Duodenal mucosa (tissue), 2 donors: Measurements from ENCODE around the gene MOG.

Source experiments
- H3K27ac ChIP-seq: one replicate; pipeline ENCODE4 v1.7.0; 2013; ENCODE audit warnings: low read depth, low read length
- H3K27me3 ChIP-seq, 2 donors: one replicate each; pipeline ENCODE4 v1.7.0; 2013; ENCODE audit warnings: low read length in 2 of 2, control low read depth in 1 of 2; ENCODE audit not compliant: insufficient read depth in 2 of 2, control insufficient read depth in 1 of 2
- H3K36me3 ChIP-seq, 2 donors: one replicate each; pipeline ENCODE4 v1.7.0; 2013; ENCODE audit warnings: low read length in 2 of 2, control low read depth in 1 of 2; ENCODE audit not compliant: insufficient read depth in 2 of 2, control insufficient read depth in 1 of 2
- H3K4me1 ChIP-seq, 2 donors: one replicate each; pipeline ENCODE4 v1.7.0; 2013; ENCODE audit warnings: low read length in 2 of 2, control low read depth in 1 of 2; ENCODE audit not compliant: insufficient read depth in 2 of 2, control insufficient read depth in 1 of 2
- H3K4me3 ChIP-seq, 2 donors: one replicate each; pipeline ENCODE4 v1.7.0; 2013; ENCODE audit warnings: low read length in 2 of 2, low read depth in 1 of 2
- H3K9ac ChIP-seq, 2 donors: one replicate each; pipeline ENCODE4 v1.7.0; 2013; ENCODE audit warnings: low read length in 2 of 2, low read depth in 1 of 2
- H3K9me3 ChIP-seq, 2 donors: one replicate each; pipeline ENCODE4 v1.7.0; 2013; ENCODE audit warnings: low read length in 2 of 2, control low read depth in 1 of 2; ENCODE audit not compliant: control insufficient read depth in 1 of 2

MOG gene

GRCh38 chr6:29633534-29633905 is 23.4 kb upstream of the MOG start:
- Histone ChIP-seq H3K36me3 (no peaks in the 10 kb centered on the region), H3K27ac (no peak overlapping the region), H3K4me1 (peaks cover 10 to 15% of the 10 kb centered on the region in 2 donors), H3K9me3 (no peaks in the 10 kb centered on the region), H3K9ac (peak overlapping the region; percentile 25 to 63), H3K27me3 (peaks cover 25 to 41% of the 10 kb centered on the region in 2 donors), H3K4me3 (peak overlapping the region; percentile 70 to 71)

- no peaks in the 10 kb centered on the region for H3K36me3 ChIP-seq
- H3K4me1 ChIP-seq = peaks cover 0 to 2% of the 10 kb centered on the region in 2 donors
- peaks cover under 1 to 4% of the 10 kb centered on the region in 2 donors for H3K27me3 ChIP-seq
- H3K27ac ChIP-seq = no peak overlapping the region
- H3K9me3 ChIP-seq = no peaks in the 10 kb centered on the region
- H3K4me3 ChIP-seq = no peak overlapping the region
- H3K9ac ChIP-seq = no peak overlapping the region
Observed at GRCh38 chr6:29637247-29637646, 19.6 kb upstream of the MOG start.

- H3K27ac ChIP-seq = no peak overlapping the region
- no peaks in the 10 kb centered on the region for H3K36me3 ChIP-seq
- H3K4me1 ChIP-seq = no peaks in the 10 kb centered on the region
- peak overlapping the region in 1 of 2 donors; percentile 10 for H3K9ac ChIP-seq
- no peak overlapping the region for H3K4me3 ChIP-seq
- H3K9me3 ChIP-seq = no peaks in the 10 kb centered on the region
- no peaks in the 10 kb centered on the region for H3K27me3 ChIP-seq
Observed at GRCh38 chr6:29641430-29642148, 15.3 kb upstream of the MOG start.

GRCh38 chr6:29647927-29648642 is 8.8 kb upstream of the MOG start:
- Histone ChIP-seq H3K4me1 (peaks cover 3 to 4% of the 10 kb centered on the region in 2 donors), H3K4me3 (no peak overlapping the region), H3K9me3 (no peaks in the 10 kb centered on the region), H3K27ac (no peak overlapping the region), H3K27me3 (no peaks in the 10 kb centered on the region), H3K9ac (no peak overlapping the region), H3K36me3 (no peaks in the 10 kb centered on the region)

- Histone ChIP-seq H3K4me3 (peak overlapping the region; percentile 81 to 90), H3K27ac (peak overlapping the region; percentile 79), H3K36me3 (no peaks in the 10 kb centered on the region), H3K9ac (peak overlapping the region; percentile 79 to 91), H3K4me1 (peaks cover 3 to 4% of the 10 kb centered on the region in 2 donors), H3K9me3 (no peaks in the 10 kb centered on the region), H3K27me3 (peaks cover 0 to 3% of the 10 kb centered on the region in 2 donors)
Observed at GRCh38 chr6:29649701-29650673, 6.9 kb upstream of the MOG start.

GRCh38 chr6:29651413-29652197 is 5.3 kb upstream of the MOG start:
- Histone ChIP-seq H3K9ac (no peak overlapping the region), H3K9me3 (no peaks in the 10 kb centered on the region)

GRCh38 chr6:29652198-29652584 is 4.7 kb upstream of the MOG start:
- Histone ChIP-seq H3K27me3 (peaks cover 4 to 7% of the 10 kb centered on the region in 2 donors), H3K36me3 (no peaks in the 10 kb centered on the region), H3K9me3 (no peaks in the 10 kb centered on the region), H3K4me1 (peaks cover 3 to 4% of the 10 kb centered on the region in 2 donors), H3K27ac (no peak overlapping the region), H3K9ac (no peak overlapping the region), H3K4me3 (no peak overlapping the region)

More at GRCh38 chr6:29651413-29652197, 5.3 kb upstream of the MOG start:
- Histone ChIP-seq H3K4me1 (peaks cover 3 to 4% of the 10 kb centered on the region in 2 donors), H3K4me3 (no peak overlapping the region), H3K27me3 (peaks cover 0 to 7% of the 10 kb centered on the region in 2 donors), H3K36me3 (no peaks in the 10 kb centered on the region), H3K27ac (no peak overlapping the region)

GRCh38 chr6:29653452-29654038 is 3.3 kb upstream of the MOG start:
- Histone ChIP-seq H3K27me3 (peaks cover 7% of the 10 kb centered on the region in 2 donors), H3K27ac (no peak overlapping the region), H3K9me3 (no peaks in the 10 kb centered on the region), H3K4me3 (no peak overlapping the region), H3K9ac (no peak overlapping the region), H3K4me1 (peaks cover 3 to 4% of the 10 kb centered on the region in 2 donors), H3K36me3 (no peaks in the 10 kb centered on the region)

GRCh38 chr6:29655658-29656057 is 1.2 kb upstream of the MOG start:
- Histone ChIP-seq H3K4me1 (no peaks in the 10 kb centered on the region), H3K9ac (no peak overlapping the region), H3K27ac (no peak overlapping the region), H3K27me3 (peaks cover 7 to 8% of the 10 kb centered on the region in 2 donors), H3K4me3 (no peak overlapping the region), H3K9me3 (no peaks in the 10 kb centered on the region), H3K36me3 (no peaks in the 10 kb centered on the region)
